ENCODE data around the gene GPR89B. TPM values are rescaled to one million over a fixed set of nuclear protein-coding genes. Genes with fewer than 3 reads are reported as not detected.
"Not testable (repeated sequence)": the region's sequence is repeated elsewhere in the genome, so short reads cannot be mapped to it uniquely, and the experiment has no call there.

GPR89B gene
- total RNA-seq = 20.6 TPM

DNA sequence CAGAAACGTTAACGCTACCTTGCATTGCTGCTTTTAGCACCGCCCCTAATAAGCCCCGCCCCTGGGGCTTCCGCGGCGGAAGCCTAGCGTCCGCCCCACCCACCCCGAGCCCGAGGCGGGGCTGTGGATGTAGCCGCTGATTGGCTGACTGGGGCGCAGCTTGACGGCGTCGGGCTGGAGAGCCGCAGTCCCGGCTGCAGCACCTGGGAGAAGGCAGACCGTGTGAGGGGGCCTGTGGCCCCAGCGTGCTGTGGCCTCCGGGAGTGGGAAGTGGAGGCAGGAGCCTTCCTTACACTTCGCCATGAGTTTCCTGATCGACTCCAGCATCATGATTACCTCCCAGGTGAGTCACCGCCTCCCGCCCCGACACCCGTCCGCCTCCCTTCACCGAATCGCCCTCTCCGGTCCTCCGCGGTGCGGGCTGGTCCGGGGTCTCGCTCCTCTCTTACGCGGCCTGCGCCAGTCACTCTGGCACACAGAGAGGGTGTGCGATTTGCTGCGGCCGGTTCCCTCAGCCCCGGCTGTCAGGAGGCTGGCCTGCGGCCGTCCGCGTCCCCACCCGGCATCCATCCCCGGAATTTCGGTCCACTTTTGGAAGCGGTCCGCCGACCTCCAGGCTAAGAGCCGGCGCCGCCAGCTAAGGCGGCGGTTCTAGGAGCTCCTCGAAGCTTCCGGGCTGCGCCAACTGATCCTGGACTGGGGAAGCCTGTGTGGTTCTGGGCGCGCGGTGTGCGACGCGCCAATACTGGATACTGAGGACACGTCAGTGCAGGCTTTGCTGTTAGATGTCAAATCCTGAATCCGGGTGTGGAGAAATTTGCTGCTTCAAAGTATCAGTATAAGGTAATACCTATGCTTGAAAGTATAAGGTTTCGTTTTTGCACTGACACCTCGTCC is at the start of gene GPR89B:
Gene GPR89B, plus strand, starts transcription at position 185 of the 897 bp plus-strand sequence. Its CDS starts 117 bp downstream, at position 302.
- DNase-seq (ENCODE audit: extremely low spot score in 2 of 2); H3K27me3 ChIP-seq; intact Hi-C loops (cut with DNase I); H3K36me3 ChIP-seq; H3K9me3 ChIP-seq: not testable (repeated sequence)
- Histone ChIP-seq H3K4me3 (peak within 1 kb of the TSS; percentile 78 to 81), H3K4me1 (peaks cover 15% of the 10 kb centered on the region), H3K27ac (peak within 1 kb of the TSS; percentile 89)
- TF ChIP-seq POLR2AphosphoS5 (IDR thresholded peaks at IDR 0.05; ENCODE audit: insufficient read depth in 1 of 2, low read depth in 1 of 2) = peak; percentile 28 to 79
- TF ChIP-seq POLR2A (IDR thresholded peaks at IDR 0.05) = peak; percentile 8 to 35

DNA sequence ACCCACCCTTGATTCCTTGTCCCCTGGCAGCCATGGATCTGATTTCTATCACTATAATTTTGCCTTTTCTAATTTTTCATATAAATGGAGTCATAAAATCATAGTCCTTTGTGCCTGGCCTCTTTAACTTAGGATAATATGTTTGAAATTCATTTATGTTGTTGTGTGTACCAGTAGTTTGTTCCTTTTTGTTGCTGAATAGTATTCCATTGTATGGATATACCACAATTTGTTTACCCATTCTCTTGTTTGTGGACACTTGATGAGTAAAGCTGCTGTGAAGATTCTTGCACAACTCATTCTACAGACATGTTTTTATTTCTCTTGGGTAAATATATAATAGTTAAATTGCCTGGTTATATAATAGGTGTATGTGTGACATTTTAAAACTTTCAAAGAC is 48.3 kb upstream of the GPR89B start:
- Histone ChIP-seq H3K27ac (no peak overlapping the region), H3K4me3 (no peak overlapping the region), H3K27me3 (no peaks in the 10 kb centered on the region), H3K9me3 (no peaks in the 10 kb centered on the region), H3K4me1 (no peaks in the 10 kb centered on the region), H3K36me3 (no peaks in the 10 kb centered on the region)
- no peak for TF ChIP-seq POLR2AphosphoS5 (IDR thresholded peaks at IDR 0.05; ENCODE audit: insufficient read depth in 1 of 2, low read depth in 1 of 2)
- TF ChIP-seq, protein P1, sequence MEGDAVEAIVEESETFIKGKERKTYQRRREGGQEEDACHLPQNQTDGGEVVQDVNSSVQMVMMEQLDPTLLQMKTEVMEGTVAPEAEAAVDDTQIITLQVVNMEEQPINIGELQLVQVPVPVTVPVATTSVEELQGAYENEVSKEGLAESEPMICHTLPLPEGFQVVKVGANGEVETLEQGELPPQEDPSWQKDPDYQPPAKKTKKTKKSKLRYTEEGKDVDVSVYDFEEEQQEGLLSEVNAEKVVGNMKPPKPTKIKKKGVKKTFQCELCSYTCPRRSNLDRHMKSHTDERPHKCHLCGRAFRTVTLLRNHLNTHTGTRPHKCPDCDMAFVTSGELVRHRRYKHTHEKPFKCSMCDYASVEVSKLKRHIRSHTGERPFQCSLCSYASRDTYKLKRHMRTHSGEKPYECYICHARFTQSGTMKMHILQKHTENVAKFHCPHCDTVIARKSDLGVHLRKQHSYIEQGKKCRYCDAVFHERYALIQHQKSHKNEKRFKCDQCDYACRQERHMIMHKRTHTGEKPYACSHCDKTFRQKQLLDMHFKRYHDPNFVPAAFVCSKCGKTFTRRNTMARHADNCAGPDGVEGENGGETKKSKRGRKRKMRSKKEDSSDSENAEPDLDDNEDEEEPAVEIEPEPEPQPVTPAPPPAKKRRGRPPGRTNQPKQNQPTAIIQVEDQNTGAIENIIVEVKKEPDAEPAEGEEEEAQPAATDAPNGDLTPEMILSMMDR (IDR thresholded peaks at IDR 0.05) = no peak
- no peak for DNase-seq (ENCODE audit: extremely low spot score in 2 of 2)
- intact Hi-C loops (cut with DNase I) = no loop called here

DNA sequence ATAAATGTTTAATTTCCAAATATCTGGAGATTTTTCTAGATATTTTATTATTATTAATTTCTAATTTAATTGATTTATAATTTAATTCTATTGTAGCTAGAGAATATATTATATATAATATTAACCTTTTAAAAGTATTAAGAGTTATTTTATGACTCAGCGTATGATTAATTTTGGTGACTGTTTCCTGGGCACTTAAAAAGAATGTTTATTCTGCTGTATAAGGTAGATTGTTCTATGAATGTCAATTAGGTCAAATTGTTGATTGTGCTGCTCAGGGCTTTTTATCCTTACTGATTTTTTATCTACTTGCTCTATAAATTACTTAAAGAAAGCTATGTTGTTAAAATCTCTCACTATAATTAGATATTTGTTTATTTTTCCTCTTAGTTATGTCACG is 45.7 kb upstream of the GPR89B start:
- Histone ChIP-seq H3K27ac (no peak overlapping the region), H3K9me3 (no peaks in the 10 kb centered on the region), H3K4me1 (no peaks in the 10 kb centered on the region), H3K4me3 (no peak overlapping the region), H3K27me3 (no peaks in the 10 kb centered on the region), H3K36me3 (no peaks in the 10 kb centered on the region)
- intact Hi-C loops (cut with DNase I) = no loop called here
- no peak for TF ChIP-seq POLR2AphosphoS5 (IDR thresholded peaks at IDR 0.05; ENCODE audit: insufficient read depth in 1 of 2, low read depth in 1 of 2)
- TF ChIP-seq, protein P1 (IDR thresholded peaks at IDR 0.05) = no peak
- no peak for TF ChIP-seq POLR2A (IDR thresholded peaks at IDR 0.05)
- no peak for DNase-seq (ENCODE audit: extremely low spot score in 2 of 2)

DNA sequence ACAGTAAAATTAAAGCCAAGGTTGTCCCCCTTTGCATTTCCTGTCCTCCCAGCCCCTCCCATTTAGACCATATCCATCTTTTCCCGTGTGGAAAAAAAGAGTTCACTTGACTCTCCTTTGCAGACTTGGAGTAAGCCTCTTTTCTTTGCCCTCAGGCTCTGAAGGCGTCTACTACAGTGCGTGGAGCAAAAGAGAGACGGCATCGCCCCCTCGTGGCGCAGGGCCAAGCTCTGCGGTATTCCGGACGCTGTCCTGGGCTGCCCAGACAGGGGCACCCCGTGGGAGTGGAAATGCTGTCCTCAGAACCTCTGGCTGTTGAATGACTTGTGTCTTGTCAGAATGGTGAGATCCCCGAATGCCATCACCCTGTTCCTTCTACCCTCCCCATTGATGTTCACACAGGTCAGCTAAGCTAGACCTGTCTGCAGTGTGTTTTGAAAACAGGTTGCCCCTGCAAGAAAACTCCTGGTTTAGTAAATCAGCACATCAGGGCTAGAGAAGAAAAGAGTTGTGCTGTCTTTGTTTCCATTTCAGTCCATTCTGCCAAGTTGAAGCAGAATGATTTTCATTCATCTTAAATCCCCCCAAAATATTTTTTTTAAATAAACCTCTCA is 37.9 kb upstream of the GPR89B start:
- Histone ChIP-seq H3K4me1 (no peaks in the 10 kb centered on the region), H3K9me3 (no peaks in the 10 kb centered on the region), H3K27ac (no peak overlapping the region), H3K36me3 (no peaks in the 10 kb centered on the region), H3K4me3 (no peak overlapping the region), H3K27me3 (no peaks in the 10 kb centered on the region)
- intact Hi-C loops (cut with DNase I) = loop anchor here (5.0 to 10.0 kb wide), 2 partner anchors 168 to 625 kb away; no protein-coding TSS in a partner anchor
- TF ChIP-seq POLR2AphosphoS5 (IDR thresholded peaks at IDR 0.05; ENCODE audit: insufficient read depth in 1 of 2, low read depth in 1 of 2) (no peak), POLR2A (IDR thresholded peaks at IDR 0.05) (no peak)
- TF ChIP-seq, protein P1 (IDR thresholded peaks at IDR 0.05) = peak; percentile 21 to 39 (median 33)
- DNase-seq (ENCODE audit: extremely low spot score in 2 of 2) = no peak

DNA sequence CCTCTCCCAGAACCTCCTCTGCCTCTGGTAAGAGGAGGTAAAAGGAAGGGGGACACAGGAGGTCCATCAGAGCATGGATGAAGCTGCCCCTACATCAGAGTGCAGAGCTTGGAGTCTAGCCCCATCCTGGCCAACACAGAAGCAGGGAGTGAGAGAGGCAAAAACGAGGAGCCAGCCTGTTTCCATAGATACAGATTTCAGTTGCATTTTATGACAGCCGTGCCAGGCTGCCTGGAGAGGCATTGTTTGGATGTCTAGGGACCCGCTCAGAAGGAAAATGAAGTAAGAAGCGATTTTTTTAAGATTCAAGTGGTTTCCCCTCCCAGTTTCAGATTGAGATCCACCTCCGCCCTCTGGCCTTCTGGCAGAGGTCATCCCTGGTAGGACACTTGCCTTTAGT is 37.1 kb upstream of the GPR89B start:
- no peak for DNase-seq (ENCODE audit: extremely low spot score in 2 of 2)
- Histone ChIP-seq H3K27me3 (no peaks in the 10 kb centered on the region), H3K36me3 (no peaks in the 10 kb centered on the region), H3K9me3 (no peaks in the 10 kb centered on the region), H3K4me3 (no peak overlapping the region), H3K4me1 (no peaks in the 10 kb centered on the region), H3K27ac (no peak overlapping the region)
- intact Hi-C loops (cut with DNase I) = loop anchor here (5.0 to 10.0 kb wide), 2 partner anchors 169 to 626 kb away; no protein-coding TSS in a partner anchor
- TF ChIP-seq POLR2AphosphoS5 (IDR thresholded peaks at IDR 0.05; ENCODE audit: insufficient read depth in 1 of 2, low read depth in 1 of 2) (no peak), POLR2A (IDR thresholded peaks at IDR 0.05) (no peak)
- TF ChIP-seq, protein P1 (IDR thresholded peaks at IDR 0.05) = no peak
